GM18508 (cell line): ENCODE data around the gene C9orf85.
"Not testable (repeated sequence)": the region's sequence is repeated elsewhere in the genome, so short reads cannot be mapped to it uniquely, and the experiment has no call there.

Experiments
- ATAC-seq: cut with Tn5 transposase; IDR thresholded peaks from one replicate; pipeline ENCODE4 v1.9.1; 2021; ENCODE audit warnings: moderate number of reproducible peaks; ENCODE audit not compliant: insufficient read depth, unreplicated experiment

C9orf85 gene

DNA sequence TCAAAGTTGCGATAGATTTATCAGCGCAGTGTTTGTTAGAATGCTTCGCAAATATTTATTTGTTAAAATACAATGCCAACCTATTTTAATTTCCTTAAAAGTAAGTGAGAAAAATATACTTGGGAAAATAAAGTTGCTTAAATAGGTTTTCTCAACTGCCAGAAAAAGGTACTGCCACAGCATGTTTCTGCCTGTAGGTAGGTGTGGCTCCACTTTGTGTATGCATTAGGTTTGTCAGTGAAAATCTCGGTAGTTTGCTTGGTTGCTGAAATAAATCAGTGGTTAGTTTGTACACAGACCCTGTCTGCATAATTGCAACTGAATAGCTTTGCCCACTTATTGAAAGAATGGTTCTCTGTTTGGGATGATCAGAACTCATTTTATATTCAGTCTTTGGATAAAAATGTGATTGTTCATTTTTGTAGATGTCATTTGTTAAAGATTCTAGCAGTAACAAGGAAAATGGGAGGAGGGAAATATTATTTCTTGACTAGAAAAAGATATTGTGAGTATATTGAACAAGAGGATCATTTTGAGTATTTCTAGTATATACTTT lies 25.7 kb downstream of the C9orf85 start:
- ATAC-seq, result no peak

DNA sequence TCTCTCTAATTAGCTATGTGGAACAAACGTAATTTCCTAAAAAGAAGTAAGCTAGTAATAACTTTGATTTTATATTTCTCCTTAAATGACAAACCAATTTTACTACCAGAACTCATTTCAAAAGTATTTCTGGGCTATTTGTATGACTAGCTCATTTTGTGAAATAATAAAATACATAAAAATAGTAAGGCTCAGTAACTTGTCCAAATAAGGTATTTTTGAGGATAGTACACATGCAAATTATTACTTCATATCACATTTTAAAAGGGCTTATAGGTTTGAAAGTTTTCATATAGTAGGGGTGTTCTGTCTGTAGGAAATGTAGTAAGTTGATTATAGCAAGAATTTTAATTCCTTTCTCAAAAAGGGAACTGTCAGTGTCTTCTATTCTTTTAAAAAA lies 26.5 kb downstream of the C9orf85 start:
- ATAC-seq, result no peak

DNA sequence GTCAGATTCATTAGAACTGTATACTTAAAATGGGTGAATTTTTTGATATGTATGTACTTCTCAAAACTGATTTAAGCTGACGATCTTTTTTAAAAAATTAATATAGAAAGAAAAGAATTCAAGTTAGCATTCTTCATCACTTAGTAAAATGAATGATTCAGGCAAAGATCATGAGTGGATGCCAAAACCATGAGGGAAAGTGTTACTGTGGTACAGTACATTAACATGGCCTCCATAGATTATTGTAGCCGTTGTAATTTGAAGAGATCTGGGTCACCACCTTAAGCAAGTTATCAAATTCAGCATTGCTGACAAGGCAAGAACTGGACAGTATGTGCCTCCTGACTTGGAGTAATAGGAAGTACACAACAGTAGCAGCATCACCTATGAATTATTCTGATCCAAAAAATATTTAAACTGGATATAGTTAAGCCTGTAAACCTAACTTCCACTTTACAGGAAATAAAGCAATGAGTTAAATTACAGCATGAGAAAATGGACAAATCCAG lies 29.7 kb downstream of the C9orf85 start:
- ATAC-seq, result no peak

DNA sequence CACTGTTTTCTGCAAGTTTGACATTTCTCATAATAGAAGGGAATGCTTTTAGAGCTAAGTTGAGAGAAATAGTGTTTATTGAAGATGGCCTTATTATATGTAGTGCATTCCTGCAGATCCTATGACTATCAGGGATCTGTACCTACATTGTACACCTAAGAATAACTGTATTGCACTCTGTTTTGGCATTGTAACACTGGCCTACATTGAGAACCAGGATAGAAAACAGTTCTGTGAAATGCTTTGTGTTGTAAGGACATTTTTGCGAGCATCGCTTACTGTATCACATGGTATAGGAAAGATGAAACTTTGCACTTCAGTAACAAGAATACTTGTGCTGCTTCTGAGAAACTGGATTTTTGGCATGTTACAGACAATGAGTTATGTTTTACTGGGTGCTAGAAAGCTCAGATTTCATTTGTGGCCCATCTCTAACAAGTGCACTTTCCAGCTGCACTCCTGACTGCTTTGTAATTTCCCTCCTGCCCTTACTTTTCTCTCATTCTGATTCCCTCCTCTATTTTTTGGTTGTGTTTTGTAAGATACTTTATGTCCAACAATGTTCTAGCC lies 30.6 kb downstream of the C9orf85 start:
- no peak for ATAC-seq

DNA sequence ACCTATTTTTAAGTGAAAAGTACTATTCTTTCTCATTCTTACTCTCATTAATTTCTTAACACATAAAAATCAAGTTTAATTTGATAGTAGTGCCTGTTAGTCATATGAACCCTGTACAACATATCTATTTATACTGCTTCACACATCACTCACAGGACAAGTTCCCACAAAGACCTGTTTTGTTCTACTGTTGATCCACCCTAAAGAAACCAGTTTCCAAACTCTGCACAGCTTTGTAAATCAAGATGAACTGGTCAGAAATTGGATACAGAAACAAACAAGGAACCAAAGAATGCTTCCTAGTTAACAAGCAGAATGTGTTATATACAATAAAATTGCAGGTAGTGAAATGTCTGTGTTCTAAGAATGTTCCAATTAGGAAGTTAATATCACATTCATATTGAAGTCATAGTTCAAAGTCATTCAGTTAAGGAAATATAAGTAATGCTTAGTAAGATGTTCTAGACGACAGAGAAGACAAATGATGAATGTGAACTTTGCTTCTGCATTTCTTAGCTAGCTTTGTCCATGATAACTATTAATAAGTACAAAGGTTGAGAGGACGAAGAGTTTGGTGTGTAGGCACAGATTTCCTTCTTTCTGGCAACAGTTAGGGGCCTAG lies 33.4 kb downstream of the C9orf85 start:
- no peak for ATAC-seq

DNA sequence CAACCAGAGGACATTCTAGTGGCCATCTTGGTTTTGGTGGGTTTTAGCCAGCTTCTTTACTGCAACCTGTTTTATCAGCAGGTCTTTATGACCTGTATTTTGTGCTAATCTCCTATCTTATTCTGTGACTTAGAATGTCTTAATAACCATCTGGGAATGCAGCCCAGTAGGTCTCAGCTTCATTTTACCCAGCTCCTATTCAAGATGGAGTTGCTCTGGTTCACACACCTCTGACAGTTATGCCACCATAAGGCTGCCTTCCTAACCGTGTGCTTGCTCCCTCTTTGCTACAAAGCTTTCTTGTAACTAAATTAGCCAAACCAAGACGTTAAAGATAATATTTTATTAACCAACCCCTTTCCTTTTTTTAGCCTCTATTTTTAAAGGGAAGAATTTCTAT lies 43.2 kb downstream of the C9orf85 start:
- not testable (repeated sequence) for ATAC-seq

DNA sequence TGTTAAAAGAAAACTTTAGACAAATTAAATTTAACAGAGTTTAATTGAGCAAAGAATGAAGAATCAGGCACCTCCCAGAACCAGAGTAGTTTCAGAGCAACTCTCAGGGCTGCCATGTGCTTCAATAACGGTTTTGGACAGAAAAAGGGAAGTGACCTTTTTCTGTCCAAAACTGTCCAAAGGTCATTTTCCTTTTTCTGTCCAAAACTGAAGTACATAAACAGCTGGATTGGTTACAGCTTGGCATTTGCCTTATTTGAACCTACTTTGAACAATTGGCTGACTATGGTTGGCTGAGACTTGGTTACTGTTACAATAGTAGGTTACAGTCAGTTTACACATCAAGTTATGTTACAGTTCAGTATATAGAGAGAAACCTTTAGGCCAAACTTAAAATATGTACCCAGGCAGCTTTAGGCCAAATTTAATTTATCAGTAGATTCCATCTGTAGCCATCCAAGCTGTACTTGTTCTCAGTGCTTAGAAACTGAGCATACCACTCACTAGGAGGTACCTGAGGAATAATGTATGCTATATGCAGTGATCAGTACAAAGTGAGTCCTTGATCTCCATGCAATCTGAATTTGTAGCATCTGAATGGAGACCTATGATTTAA lies 44.0 kb downstream of the C9orf85 start:
- no peak for ATAC-seq

DNA sequence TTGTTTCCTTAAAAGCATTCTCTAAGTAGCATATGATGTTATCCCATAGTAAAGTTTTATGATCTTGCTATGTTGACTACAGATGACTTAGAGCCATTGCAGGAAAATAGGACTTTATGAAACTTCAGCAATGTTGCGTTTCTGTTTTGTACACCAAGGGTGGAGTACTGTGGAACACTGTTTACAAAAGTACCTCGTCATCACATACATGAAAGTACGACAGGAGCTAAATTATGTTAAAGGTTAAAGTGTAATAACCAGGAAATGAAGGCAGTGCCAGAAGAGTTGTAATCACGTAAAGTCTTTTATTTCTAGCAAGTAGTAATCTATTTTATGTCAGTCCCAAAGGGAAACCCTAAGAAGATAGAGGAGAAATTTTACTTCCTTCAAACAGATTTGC lies 50.9 kb downstream of the C9orf85 start:
- ATAC-seq, result no peak

DNA sequence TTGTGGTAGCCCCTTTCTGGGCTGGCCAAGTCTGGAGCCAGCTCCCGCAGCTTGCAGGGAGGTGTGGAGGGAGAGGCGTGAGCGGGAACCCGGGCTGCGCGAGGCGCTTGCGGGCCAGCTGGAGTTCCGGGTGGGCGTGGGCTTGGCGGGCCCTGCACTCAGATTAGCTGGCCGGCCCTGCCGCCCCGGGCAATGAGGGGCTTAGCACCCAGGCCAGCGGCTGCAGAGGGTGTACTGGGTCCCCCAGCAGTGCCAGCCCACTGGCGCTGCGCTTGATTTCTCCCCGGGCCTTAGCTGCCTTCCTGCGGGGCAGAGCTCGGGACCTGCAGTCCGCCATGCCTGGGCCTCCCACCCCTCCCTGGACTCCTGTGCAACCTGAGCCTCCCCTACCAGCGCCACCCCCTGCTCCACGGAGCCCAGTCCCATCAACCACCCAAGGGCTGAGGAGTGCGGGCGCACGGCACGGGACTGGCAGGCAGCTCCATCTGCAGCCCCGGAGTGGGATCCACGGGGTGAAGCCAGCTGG lies 52.1 kb downstream of the C9orf85 start:
- not testable (repeated sequence) for ATAC-seq

DNA sequence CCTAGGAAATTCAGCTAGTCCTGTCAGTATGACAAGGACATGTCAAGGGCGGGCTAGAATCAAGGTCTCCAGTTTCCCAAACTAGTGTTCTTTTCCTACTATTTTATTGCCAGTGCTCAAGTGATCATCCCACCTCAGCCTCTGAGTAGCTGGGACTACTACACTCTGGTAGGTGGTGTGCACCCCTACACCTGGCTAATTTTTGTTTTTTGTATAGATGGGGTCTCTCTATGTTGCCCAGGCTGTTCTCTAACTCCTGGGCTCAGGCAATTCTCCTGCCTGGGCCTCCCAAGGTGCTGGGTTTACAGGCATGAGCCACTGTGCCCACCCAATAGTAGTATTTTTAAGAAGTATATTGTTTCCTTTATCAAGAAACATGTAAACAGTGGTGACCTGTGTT lies 54.0 kb downstream of the C9orf85 start:
- no peak for ATAC-seq

DNA sequence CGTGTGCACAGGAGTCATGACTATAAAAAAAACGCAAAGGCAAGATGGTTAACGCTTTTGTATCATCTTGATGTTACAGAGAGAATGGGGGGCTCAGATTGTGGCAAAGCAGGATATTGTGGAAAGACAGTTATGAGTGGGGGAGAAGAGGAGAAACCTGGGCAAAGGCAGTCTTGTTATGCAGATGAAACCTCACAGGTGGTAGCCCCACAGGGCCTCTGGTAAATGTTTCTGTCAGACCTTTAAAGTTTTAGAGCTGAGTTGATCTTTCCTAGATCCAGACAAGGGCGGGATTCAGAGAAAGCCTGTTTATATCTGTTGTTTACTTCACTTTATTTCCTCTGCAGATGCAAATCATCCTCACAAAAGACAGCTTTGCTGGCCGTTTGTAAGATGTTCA lies 55.2 kb downstream of the C9orf85 start:
- no peak for ATAC-seq

DNA sequence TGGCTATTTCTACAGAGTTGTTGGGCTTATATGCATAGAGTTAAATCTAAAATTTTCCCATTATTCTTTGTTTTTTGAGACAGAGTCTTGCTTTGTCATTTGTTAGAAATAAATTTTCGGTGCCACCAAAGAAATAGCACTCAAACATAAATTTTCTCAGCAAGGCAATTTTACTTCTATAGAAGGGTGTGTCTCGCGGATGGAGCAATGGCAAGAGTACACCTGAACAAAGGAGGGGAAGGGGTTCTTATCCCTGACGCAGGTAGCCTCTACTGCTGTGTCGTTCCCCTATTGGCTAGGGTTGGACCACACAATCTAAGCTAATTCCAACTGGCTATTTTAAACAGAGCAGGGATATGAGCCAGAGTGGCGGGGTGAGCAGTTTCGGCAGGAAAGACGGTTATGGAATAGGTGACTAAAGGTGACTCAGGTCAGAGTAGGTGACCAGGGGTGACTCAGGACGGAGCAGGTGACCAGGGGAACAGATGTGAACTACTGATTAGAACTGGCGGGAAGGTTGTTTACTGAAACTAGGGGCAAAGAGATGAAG lies 57.2 kb downstream of the C9orf85 start:
- no peak for ATAC-seq

DNA sequence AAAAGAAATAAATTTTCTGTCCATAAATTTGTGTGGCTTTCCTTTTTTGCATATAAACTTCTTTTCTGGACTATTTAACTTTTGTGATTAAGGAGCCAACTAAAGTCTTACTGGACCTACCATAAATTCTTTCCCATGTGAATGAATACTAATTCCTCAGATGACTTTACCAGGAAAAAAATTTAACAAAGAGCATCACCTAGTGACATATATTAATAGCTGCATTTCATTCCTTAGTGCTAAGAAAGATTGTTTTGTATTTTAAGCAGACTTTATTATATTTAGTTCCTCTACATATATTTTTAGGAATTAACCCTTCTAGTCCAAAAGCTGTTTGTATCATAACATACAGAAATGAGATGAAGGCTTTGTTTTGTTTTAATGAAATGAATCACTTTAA lies 64.4 kb downstream of the C9orf85 start:
- ATAC-seq, result no peak

DNA sequence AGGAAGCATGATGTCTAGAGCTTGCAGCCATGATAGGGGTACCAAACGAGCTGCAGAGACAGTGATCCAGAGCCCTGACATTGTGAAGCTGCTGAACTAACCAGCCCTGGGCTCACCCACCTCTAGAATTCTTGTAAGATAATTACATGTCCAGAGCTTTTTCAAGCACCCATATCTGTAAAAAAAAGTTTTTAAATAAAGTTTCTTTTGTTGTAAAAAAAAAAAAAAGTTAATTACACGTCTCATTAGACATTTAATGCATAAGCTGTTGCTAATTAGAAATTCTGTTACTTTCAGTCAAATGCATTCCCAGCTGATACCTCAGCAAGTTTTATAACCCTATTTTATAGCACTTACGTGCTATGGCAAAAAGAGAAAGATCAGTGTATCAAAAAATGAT lies 65.6 kb downstream of the C9orf85 start:
- ATAC-seq, result no peak

DNA sequence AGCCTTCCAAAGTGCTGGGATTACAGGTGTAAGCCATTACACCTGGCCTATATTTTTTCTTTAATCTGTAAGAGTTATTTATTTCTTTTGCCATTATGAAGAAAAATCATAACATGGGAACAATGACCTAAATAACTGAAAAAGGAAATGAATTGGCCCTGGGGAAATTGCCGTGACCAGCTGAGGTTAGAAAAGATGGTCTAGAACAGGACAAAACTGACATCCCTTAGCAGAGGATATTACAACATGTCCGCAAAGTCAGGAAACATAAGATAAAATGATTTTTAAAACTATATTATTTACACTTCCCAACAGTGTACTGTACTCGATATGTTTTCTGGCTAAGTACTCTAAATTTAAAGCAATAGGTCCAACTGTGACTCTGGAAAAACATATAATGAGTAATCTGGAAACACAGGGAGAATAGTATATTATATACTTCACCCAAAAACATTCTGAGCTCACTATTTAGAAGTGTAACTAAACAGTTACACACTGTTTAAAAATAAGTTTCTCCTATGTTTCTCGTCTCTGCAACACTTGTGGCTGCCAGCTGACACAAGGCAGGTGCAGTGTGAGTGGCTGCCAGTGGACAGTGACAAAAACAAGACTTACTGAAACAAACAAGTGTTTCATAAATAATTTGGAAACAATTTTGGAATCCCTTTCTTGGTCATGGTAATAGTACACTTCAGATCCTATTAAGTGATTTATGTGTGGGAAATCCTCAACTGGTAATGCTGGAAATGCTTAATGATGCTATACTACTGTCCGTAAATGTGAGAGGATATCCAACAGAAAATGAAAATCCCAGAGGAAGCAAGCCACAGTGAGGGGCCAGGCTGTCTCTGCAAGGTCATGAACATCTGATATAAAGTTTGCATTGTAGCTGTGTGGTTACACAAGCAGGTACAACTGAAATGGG lies 69.1 kb downstream of the C9orf85 start:
- no peak for ATAC-seq

DNA sequence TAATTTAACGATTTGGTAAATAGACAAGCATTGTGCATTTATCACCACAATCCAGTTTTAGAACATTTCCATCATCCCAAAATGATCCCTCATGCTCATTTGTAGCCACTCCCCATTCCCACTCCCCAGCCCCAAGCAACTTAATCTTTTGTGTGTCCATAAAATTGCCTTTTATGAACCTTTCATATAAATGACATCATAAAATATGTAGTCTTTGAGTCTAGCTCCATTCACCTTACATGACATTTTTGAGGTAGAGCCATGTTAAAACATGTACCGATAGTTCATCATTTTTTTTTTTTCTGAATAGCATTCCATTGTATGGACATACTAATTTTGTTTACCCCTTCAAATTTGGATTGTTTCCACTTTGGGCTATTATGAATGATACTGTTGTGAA lies 70.5 kb downstream of the C9orf85 start:
- ATAC-seq, result no peak

DNA sequence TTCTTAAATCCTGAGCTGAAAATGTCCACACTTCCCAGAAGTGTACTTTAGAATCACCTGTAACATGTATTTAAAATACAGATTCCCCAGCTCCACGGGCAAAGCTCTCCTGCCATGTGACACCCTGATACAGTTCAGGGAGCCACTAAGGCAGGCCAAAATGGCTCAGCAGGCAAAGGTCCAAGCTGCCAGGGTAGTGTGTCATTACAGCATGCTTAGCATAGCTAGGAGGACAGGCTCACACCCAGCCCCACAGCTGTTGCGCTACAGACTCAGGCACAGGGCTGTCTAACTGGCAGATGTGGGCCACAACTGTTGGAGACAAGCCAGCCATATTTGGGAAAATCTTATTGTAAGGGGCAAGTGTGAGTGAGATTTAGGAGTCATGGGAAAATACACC lies 73.0 kb downstream of the C9orf85 start:
- ATAC-seq, result no peak

DNA sequence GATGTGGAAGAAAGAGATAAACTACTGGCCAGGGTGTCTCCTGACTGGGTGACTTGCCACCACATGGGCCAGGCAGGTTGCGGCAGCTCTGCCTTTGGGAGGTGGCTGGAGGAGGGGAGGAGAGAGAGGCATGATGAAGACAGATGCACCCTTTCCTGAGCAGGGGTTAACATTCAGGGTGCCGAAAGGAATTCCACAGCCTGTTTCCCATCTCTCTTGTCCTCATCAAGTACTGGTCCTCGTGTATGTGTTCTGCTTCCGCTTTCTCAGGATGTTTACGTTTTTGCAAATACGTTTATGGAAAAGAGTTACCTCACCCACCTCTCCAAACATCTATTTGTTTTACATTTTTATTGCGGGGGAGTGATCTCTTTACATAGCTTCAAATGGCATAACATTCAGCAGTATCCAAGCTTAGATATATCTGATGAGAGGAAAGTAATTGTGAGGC lies 73.4 kb downstream of the C9orf85 start:
- ATAC-seq, result no peak

DNA sequence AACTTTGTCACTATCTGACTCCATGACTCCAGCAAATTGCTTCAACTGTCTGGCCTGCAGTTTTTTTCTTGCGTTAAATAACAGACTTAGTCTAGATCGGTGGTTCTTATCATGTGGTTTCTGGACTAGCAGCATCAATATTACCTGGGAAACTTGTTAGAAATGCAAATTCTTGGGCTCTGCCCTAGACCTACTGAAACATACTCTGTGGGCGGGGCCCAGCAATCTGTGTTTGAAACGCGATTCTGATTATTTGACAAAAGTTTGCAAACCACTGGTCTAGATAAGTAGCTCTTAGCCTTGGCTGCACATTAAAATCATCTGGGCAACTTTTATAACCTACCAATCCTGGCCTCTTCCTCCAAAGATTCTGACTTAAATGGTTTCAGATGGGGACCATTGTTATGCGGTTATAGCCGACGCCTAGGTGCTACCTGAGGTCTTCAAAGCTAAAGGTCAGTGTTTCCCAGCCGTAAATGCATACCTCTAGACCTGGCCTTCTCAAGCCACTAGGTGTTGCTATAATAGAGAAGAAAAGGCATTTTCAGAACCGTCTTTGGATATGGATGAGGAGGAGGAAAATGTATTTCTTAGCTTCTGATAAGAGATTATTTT lies 74.0 kb downstream of the C9orf85 start:
- no peak for ATAC-seq

DNA sequence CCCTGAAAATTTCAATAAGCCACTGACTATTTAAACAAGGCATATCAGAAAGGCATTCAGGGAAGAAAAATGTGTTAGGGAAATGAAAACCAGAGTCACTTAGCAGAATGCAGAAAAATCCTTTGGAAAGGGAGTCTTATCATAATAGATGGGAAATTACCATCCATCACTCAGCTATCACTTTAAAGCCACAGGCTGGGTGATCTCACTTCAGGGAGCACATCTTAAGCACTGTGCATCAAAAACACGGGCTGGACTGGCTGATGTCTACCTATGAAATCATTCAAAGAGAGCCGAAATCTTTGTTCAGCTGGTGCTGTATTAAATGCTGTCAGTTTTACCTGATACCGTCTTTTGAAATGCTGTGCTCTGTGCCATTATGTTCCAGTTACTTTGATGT lies 75.5 kb downstream of the C9orf85 start:
- ATAC-seq, result no peak
